Coronary artery (tissue), 2 donors: ENCODE measurements around the gene IGLL5.

Source experiments
- DNase-seq: peaks from one replicate; pipeline ENCODE4 v3.0.0-alpha.2; 2017; ENCODE audit warnings: low spot score
- H3K27ac ChIP-seq, 2 donors: fragments of 200-600 bp; sonication (generic); one replicate each; pipeline ENCODE4 v1.5.1; 2016 to 2019
- H3K4me3 ChIP-seq: fragments of 200-600 bp; sonication (generic); 2 replicates; pipeline ENCODE4 v1.5.1; 2016; ENCODE audit warnings: mild to moderate bottlenecking, moderate library complexity
- TF ChIP-seq, protein P1 (sequence below): fragments of 200-600 bp; sonication (generic); IDR thresholded peaks from one replicate; pipeline ENCODE4 v1.5.1; 2019; ENCODE audit warnings: antibody characterized with exemption

IGLL5 gene

GRCh38 chr22:22935546-22936157 lies 48.0 kb downstream of the IGLL5 start:
- no peak for DNase-seq
- Histone ChIP-seq H3K4me3 (no peak overlapping the region), H3K27ac (no peak overlapping the region)
- TF ChIP-seq, protein P1, sequence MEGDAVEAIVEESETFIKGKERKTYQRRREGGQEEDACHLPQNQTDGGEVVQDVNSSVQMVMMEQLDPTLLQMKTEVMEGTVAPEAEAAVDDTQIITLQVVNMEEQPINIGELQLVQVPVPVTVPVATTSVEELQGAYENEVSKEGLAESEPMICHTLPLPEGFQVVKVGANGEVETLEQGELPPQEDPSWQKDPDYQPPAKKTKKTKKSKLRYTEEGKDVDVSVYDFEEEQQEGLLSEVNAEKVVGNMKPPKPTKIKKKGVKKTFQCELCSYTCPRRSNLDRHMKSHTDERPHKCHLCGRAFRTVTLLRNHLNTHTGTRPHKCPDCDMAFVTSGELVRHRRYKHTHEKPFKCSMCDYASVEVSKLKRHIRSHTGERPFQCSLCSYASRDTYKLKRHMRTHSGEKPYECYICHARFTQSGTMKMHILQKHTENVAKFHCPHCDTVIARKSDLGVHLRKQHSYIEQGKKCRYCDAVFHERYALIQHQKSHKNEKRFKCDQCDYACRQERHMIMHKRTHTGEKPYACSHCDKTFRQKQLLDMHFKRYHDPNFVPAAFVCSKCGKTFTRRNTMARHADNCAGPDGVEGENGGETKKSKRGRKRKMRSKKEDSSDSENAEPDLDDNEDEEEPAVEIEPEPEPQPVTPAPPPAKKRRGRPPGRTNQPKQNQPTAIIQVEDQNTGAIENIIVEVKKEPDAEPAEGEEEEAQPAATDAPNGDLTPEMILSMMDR = no peak

DNA sequence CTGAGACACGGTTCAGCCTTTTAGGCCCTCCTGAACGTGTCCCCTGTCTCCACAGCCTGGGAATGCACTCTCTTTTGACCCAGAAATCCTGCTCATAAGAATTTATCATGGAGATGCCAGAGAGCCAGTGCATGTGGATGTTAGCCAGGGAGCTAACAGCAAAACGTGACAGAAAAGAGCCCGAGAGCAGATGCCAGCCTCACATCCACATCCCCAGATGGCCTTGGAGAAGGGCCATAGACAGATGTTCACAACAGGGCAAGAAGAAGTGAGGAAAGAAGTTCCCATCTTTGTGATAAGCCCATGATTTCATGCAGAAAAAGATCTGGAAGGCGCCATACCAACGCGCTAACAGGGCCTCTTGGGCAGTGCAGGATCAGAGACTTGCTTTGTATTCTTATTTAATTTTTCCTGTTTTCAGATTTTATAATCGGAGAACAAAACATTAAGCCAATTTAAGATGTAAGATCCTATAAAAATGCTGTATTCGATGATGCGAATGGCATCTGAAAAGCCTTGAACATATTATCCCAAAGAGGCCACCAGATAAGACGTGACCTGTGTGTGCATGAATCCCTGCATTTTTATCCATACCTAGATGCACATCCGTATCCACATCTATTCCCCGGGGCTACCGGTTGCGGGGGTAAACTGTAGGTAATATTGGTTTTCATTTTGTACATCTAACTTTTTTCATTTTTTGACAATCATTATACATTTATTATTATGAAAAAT lies 48.7 kb downstream of the IGLL5 start:
- Histone ChIP-seq H3K27ac (no peak overlapping the region), H3K4me3 (no peak overlapping the region)
- TF ChIP-seq, protein P1 = no peak
- no peak for DNase-seq

DNA sequence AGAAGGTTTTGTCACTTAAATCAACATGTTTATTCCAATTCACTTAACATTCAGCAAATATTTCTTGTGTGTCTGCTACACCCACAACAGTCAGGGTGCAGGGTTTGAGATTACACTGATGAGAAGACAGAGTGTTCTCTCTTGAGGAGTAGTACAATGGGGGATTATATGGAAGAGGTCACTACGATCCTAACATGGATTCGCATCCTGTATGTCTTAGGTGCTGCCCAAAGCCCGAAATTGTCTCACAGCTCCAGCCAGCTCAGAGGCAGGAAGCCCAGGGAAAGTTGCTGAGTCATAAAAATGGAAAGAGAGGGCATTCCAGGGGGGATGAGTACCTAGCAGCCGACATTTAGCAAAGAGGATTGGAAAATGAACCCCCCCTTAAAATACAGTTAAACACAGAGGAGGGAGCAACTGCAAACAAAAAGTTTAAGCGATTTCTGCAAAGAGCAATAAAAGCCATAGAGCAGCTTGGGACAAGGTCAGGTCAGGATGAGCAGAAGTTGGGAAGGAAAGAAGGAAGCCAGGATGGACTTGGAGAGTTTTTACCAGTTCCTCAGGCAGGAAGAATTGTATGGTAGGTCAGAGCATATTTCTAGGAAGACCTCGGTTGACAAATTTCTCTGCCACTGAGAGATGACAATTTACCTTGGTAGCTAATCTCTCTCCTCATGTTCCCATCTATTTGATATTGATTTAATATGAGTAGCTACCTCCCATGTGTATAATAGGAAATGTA lies 49.5 kb downstream of the IGLL5 start:
- no peak overlapping the region for H3K4me3 ChIP-seq
- no peak for DNase-seq
- TF ChIP-seq, protein P1 = no peak
- no peak overlapping the region for H3K27ac ChIP-seq

GRCh38 chr22:22937894-22938480 lies 50.4 kb downstream of the IGLL5 start:
- Histone ChIP-seq H3K4me3 (no peak overlapping the region), H3K27ac (no peak overlapping the region)
- DNase-seq = no peak
- TF ChIP-seq, protein P1 = no peak

DNA sequence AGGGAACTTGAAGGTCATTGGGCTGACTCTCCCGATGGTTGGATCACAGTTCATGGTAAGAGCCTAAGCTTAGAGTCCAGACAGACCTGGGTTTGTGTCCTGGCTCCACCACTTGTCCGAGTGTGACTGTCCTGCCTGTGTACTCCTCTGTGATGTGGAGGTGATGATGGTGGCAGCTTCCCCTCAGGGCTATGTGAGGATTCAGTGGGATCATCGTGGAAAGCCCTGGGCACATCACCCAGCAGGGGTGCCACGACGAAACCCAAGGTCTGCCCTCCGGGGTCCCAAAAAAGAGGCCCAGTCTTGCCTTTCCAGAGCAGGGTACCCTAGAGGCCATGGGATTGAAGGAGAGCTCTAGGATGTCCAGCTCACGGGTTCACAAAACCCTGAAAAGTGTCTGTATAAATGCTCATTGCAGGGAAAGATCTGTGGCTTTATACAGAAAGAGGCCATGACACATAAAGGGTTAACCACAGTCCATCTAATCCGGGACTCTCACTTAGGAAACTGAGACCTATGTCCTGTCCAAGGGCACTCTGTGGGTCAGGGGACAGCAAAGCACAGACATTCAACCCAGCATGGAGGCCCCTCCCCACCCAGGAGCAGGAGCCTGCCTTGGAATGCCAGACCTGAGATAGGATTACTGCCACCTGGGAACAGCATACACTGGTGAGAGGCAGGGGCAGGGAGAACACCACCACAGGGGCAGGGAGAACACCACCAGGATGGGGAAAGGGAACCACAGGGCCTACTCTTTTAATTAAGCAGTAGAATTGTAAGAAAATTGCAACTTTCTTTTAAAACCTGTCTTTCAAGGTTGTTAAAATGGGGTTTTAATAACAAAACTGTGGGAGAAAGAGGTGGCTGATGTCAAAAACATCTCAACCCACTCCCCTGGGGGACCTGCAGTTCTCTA lies 51.3 kb downstream of the IGLL5 start:
- TF ChIP-seq, protein P1 = no peak
- DNase-seq = no peak
- Histone ChIP-seq H3K27ac (no peak overlapping the region), H3K4me3 (no peak overlapping the region)

DNA sequence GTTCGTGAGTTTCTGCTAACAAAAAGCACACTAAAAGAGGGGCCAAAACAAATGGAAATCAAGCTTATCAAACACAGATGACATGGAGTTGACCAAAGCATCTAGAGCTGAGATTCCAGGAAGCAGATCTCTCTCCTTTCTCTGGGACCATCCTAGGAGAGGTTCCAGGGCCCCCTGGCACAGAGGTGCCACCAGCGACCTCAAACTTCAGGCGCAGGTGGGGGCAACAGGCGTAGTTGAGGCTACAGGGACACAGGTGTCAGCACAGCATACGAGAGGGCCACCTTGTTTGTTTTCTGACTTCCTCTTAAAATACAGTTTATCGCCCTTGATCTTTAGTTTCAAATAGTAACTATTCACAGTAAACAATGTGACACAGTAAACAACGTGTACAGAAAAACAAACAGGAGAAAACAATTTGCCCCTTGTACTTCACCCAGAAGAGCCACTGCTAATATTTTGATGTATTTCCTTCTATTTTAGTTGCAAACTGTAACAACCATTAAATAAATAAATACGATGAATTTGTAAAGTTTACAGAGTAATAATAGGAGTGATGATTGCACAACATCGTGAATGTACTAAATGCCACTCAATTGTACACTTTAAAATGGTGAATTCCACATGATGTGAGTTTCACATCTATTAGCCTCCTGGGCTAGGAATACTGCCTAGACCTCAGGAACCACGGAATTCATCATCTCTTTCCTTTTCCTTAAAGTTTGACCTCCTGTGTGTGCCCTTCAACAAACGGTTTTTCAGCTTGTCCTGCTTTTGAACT lies 52.2 kb downstream of the IGLL5 start:
- TF ChIP-seq, protein P1 = no peak
- Histone ChIP-seq H3K27ac (no peak overlapping the region), H3K4me3 (no peak overlapping the region)
- peak; percentile 12 for DNase-seq
